ENCODE results near the gene USP35. TPM values are rescaled to one million over a fixed set of nuclear protein-coding genes. Genes with fewer than 3 reads are reported as not detected.

USP35 gene
- polyA plus RNA-seq, 1 experiment: 6.3 TPM

- no peak for TF ChIP-seq CTCF (IDR thresholded peaks at IDR 0.05; ENCODE audit: insufficient read depth, low read depth, low read length)
- no peak overlapping the region for H3K4me3 ChIP-seq (ENCODE audit: low read depth, low read length)
- ChIA-PET CTCF (no interaction called here), POLR2A (no interaction called here)
- H3K27me3 ChIP-seq (ENCODE audit: control insufficient read depth, insufficient read depth, low read length): no peaks in the 10 kb centered on the region
- H3K36me3 ChIP-seq (ENCODE audit: control insufficient read depth, insufficient read depth, low read length): peaks cover 1% of the 10 kb centered on the region; the same call in 1 of the 2 replicates
- no peak for DNase-seq (ENCODE audit: low read depth)
Measured at GRCh38 chr11:78248903-78249302, 60.2 kb downstream of the USP35 start.

- no peak for DNase-seq (ENCODE audit: low read depth)
- CTCF ChIA-PET: interaction anchor here (1.1 kb wide), 1 partner anchor 23 kb away, joined by 3 read pairs; no protein-coding TSS in a partner anchor
- POLR2A ChIA-PET: no interaction called here
- no peak for TF ChIP-seq CTCF (IDR thresholded peaks at IDR 0.05; ENCODE audit: insufficient read depth, low read depth, low read length)
- Histone ChIP-seq H3K36me3 (ENCODE audit: control insufficient read depth, insufficient read depth, low read length) (peaks cover 1% of the 10 kb centered on the region; the same call in 1 of the 2 replicates), H3K4me3 (ENCODE audit: low read depth, low read length) (no peak overlapping the region), H3K27me3 (ENCODE audit: control insufficient read depth, insufficient read depth, low read length) (no peaks in the 10 kb centered on the region)
Measured at GRCh38 chr11:78250099-78250498, 61.4 kb downstream of the USP35 start.

GRCh38 chr11:78251083-78251775, 62.5 kb downstream of the USP35 start:
- POLR2A ChIA-PET: no interaction called here
- Histone ChIP-seq H3K36me3 (ENCODE audit: control insufficient read depth, insufficient read depth, low read length) (peaks cover 1% of the 10 kb centered on the region; the same call in 1 of the 2 replicates), H3K4me3 (ENCODE audit: low read depth, low read length) (no peak overlapping the region), H3K27me3 (ENCODE audit: control insufficient read depth, insufficient read depth, low read length) (no peaks in the 10 kb centered on the region)
- CTCF ChIA-PET: interaction anchor here (0.8 to 1.1 kb wide), 2 partner anchors 24 to 313 kb away, joined by 3 read pairs; no protein-coding TSS in a partner anchor
- DNase-seq (ENCODE audit: low read depth): no peak
- TF ChIP-seq CTCF (IDR thresholded peaks at IDR 0.05; ENCODE audit: insufficient read depth, low read depth, low read length): no peak

- Histone ChIP-seq H3K27me3 (ENCODE audit: control insufficient read depth, insufficient read depth, low read length) (no peaks in the 10 kb centered on the region), H3K36me3 (ENCODE audit: control insufficient read depth, insufficient read depth, low read length) (no peaks in the 10 kb centered on the region; the same call in 1 of the 2 replicates), H3K4me3 (ENCODE audit: low read depth, low read length) (no peak overlapping the region)
- DNase-seq (ENCODE audit: low read depth): no peak
- POLR2A ChIA-PET: interaction anchor here (0.6 kb wide), 1 partner anchor 122 kb away, joined by 4 read pairs; no protein-coding TSS in a partner anchor
- CTCF ChIA-PET: interaction anchor here (1.6 kb wide), 1 partner anchor 9 kb away, joined by 3 read pairs; no protein-coding TSS in a partner anchor
- TF ChIP-seq CTCF (IDR thresholded peaks at IDR 0.05; ENCODE audit: insufficient read depth, low read depth, low read length): no peak
Measured at GRCh38 chr11:78253797-78254196, 65.1 kb downstream of the USP35 start.

GRCh38 chr11:78254268-78254667, 65.5 kb downstream of the USP35 start:
- CTCF ChIA-PET: interaction anchor here (1.2 to 1.6 kb wide), 2 partner anchors 9 to 19 kb away, joined by 3 read pairs; no protein-coding TSS in a partner anchor
- no peak for TF ChIP-seq CTCF (IDR thresholded peaks at IDR 0.05; ENCODE audit: insufficient read depth, low read depth, low read length)
- H3K36me3 ChIP-seq (ENCODE audit: control insufficient read depth, insufficient read depth, low read length): no peaks in the 10 kb centered on the region
- POLR2A ChIA-PET: interaction anchor here (0.6 kb wide), 1 partner anchor 123 kb away, joined by 4 read pairs; no protein-coding TSS in a partner anchor
- no peak for DNase-seq (ENCODE audit: low read depth)
- no peaks in the 10 kb centered on the region for H3K27me3 ChIP-seq (ENCODE audit: control insufficient read depth, insufficient read depth, low read length)
- H3K4me3 ChIP-seq (ENCODE audit: low read depth, low read length): no peak overlapping the region
